AG04449 (cell line): ENCODE data around the gene KIF22.
"Not testable (repeated sequence)": the region's sequence is repeated elsewhere in the genome, so short reads cannot be mapped to it uniquely, and the experiment has no call there.

Source experiments
- CTCF ChIA-PET: fragments of 350-600 bp; formaldehyde crosslinking; extraction: SDS; loops from one replicate; lab custom pipeline; 2021; ENCODE audit warnings: antibody characterized with exemption; lab: Yijun Ruan, JAX
- POLR2A ChIA-PET: fragments of 400-600, 350-600 bp; formaldehyde crosslinking; extraction: SDS; loops from one replicate; lab custom pipeline; 2020; ENCODE audit warnings: antibody characterized with exemption, inconsistent platforms; lab: Yijun Ruan, JAX
- DNase-seq: peaks from one replicate; pipeline ENCODE4 v3.0.0-alpha.2; 2010; ENCODE audit warnings: low read depth, low spot score
- H3K4me3 ChIP-seq: 2 replicates; pipeline ENCODE4 v1.5.1; 2011; ENCODE audit warnings: low read depth, mild to moderate bottlenecking, control low read depth, low read length
- TF ChIP-seq, protein P1 (sequence below): IDR thresholded peaks from one replicate; pipeline ENCODE4 v1.5.1; 2011; ENCODE audit warnings: mild to moderate bottlenecking, moderate library complexity, low read length, control low read depth, inconsistent platforms; ENCODE audit not compliant: insufficient read depth; ENCODE audit errors: missing control alignments

The KIF22 gene

DNA sequence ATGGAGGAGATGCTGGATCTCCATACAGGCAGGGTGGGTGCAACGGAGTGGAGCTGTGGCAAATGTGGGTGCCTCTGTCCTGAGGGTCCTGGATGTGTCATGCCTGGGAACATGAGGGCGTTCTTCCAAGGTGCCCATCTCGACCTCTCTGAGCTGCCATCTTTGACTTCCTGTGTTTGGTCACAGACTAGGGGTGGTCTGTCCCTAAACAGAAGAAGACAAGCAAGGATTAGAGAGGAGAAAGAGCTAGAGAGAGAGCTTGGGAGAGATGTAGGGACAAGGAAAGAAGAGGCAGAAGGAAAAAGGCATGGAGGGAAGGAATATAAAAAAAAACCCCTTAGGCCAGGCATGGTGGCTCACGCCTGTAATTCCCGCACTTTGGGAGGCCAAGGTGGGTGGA lies 15.8 kb upstream of the KIF22 start:
- DNase-seq: no peak
- TF ChIP-seq, protein P1, sequence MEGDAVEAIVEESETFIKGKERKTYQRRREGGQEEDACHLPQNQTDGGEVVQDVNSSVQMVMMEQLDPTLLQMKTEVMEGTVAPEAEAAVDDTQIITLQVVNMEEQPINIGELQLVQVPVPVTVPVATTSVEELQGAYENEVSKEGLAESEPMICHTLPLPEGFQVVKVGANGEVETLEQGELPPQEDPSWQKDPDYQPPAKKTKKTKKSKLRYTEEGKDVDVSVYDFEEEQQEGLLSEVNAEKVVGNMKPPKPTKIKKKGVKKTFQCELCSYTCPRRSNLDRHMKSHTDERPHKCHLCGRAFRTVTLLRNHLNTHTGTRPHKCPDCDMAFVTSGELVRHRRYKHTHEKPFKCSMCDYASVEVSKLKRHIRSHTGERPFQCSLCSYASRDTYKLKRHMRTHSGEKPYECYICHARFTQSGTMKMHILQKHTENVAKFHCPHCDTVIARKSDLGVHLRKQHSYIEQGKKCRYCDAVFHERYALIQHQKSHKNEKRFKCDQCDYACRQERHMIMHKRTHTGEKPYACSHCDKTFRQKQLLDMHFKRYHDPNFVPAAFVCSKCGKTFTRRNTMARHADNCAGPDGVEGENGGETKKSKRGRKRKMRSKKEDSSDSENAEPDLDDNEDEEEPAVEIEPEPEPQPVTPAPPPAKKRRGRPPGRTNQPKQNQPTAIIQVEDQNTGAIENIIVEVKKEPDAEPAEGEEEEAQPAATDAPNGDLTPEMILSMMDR: no peak
- no peak overlapping the region for H3K4me3 ChIP-seq
- ChIA-PET POLR2A (no interaction called here), CTCF (interaction anchor here (3.1 to 3.4 kb wide), 2 partner anchors 10 to 15 kb away, joined by 14 to 22 read pairs; partner anchors contain the start of gene KIF22)

DNA sequence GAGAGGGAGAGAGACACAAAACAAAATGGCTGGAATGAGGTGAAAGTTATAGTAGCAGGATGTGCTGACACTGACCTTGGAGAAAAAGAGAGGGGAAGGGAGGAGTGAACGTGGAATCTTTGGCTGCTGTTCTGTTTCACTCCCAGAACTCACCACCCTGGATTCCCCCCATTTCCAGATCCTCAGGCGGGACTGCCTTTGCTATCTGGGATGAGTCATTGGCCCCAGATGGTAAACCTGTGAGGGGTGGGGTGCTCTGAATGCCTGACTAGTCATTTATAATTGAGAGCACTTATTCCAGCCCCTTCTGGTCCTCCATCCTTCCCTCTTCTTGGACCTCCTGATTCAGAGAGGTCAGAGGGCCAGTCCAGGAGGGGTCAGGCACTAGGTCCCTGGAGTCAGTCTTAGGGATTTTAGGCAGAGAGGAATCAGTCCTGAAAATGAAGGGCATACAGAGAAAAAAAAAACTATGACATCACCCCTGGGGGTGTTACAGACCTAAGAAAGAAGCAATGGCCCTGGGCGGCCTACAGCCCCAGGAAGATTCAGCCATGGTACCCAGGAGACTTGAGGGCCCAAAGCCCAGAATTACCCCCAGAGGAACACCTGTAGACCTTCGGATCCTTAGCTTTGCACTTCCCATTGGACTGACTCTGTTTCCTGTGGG lies 14.7 kb upstream of the KIF22 start:
- ChIA-PET POLR2A (no interaction called here), CTCF (interaction anchor here (1.0 to 4.8 kb wide), 2 partner anchors 9 to 14 kb away, joined by 4 to 23 read pairs; partner anchors contain the start of gene KIF22)
- TF ChIP-seq, protein P1: no peak
- no peak for DNase-seq
- H3K4me3 ChIP-seq: no peak overlapping the region

DNA sequence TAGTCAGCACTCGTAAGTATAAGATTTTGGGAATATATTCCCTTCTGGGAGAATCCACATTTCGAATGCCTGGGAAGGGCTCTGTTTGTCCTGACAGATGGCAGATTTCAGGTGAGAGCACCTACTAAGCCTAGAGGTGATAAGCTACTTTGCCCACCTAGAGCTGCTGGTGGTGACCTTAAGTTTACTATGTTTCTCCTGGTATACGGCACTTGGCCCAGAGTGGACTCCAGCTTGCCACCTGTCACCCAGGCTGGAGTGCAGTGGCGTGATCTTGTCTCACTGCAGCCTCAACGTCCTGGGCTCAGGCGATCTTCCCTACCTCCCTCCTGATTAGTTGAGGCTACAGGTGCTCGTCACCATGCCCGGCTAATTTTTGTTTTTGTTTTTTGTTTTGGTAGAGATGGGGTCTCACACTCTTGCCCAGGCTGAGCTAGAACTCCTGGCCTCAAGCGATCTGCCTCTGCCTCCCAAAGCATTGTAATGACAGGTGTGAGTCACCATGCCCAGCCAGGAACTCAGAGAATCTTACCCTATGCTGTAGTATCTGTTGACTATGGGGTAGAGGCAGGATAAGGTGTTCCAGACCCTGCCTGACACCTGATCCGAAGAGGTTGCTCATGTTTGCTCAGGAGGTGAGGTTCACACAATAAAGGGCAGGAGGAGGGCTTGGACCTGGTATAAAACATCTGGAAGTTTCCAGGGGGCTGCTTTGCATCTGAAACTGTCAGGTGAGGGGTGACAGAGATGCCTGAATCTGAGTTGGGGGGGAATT lies 12.8 kb upstream of the KIF22 start, which contains the start of gene ZG16:
TSS of gene ZG16 (plus strand) at position 681 of the 775 bp plus-strand sequence. CDS start 1,011 bp downstream, outside the sequence.
- DNase-seq: no peak
- CTCF ChIA-PET: interaction anchor here (1.3 to 4.8 kb wide), 2 partner anchors 12 to 17 kb away, joined by 3 to 23 read pairs; partner anchors contain the start of gene KIF22
- H3K4me3 ChIP-seq: no peak within 1 kb of the TSS
- TF ChIP-seq, protein P1: no peak
- POLR2A ChIA-PET: no interaction called here

DNA sequence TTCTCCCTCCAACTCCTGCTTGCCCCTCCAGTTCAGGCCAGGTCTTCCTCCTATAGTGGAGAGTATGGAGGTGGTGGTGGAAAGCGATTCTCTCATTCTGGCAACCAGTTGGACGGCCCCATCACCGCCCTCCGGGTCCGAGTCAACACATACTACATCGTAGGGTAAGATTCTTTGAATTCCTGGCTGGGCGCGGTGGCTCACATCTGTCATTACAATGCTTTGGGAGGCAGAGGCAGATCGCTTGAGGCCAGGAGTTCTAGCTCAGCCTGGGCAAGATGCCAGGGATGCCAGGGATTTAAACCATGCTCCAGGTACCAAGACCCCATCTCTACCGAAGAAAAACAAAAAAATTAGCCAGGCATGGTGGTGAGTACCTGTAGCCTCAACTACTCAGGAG lies 11.1 kb upstream of the KIF22 start:
- no peak overlapping the region for H3K4me3 ChIP-seq
- ChIA-PET POLR2A (no interaction called here), CTCF (interaction anchor here (1.3 to 4.8 kb wide), 2 partner anchors 10 to 15 kb away, joined by 3 to 23 read pairs; partner anchors contain the start of gene KIF22)
- no peak for DNase-seq
- TF ChIP-seq, protein P1: no peak

DNA sequence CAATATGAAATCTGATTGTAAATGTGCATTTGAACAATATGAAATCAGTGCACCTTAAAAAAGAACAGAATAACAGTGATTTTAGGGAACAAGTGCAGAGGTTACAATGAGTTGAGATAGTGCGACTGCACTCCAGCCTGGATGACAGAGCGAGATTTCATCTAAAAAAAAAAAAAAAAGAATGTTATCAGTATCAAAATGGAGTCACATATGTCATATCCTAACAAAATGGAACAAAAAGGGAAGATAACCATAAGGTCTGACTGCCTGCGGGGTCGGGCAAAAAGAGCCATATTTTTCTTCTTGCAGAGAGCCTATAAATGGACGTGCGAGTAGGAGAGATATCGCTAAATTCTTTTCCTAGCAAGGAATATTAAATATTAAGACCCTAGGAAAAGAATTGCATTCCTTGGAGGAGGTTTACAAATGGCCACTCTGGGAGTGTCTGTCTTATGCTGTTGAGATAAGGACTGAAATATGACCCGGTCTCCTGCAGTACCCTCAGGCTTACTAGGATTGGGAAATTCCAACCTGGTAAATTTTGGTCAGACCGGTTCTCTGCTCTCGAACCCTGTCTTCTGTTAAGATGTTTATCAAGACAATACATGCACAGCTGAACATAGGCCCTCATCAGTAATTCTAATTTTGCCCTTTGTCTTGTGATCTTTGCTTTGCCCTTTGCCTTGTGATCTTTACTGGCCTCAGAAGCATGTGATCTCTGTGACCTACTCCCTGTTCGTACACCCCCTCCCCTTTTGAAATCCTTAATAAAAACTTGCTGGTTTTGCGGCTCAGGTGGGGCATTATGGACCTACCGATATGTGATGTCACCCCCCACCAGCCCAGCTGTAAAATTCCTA lies 7.2 kb upstream of the KIF22 start:
- H3K4me3 ChIP-seq, POLR2A ChIA-PET, DNase-seq: not testable (repeated sequence)
- CTCF ChIA-PET: interaction anchor here (1.1 to 3.9 kb wide), 5 partner anchors 13 to 65 kb away, joined by 3 to 28 read pairs (median 5); no protein-coding TSS in a partner anchor

DNA sequence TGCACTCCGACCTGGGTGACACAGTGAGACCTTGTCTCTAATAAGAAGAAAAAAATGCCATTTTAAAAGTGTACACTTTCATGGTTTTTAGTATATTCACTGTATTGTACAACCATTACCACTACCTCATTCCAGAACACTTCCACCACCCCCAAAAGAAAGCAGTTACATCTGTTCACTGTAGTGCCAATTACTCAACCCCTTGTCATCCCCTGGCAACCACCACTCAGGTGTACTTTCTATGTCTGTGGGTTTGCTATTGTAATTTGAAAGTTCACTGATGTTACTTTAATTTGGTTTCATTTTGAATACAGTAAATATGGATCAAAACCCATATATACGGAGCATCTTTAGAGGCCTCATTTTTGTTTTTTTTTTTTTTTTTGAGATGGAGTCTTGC lies 6.4 kb upstream of the KIF22 start:
- ChIA-PET CTCF (interaction anchor here (0.8 to 3.9 kb wide), 20 partner anchors 8 to 251 kb away, joined by 3 to 28 read pairs (median 4); partner anchors contain the start of gene C16orf54), POLR2A (no interaction called here)
- no peak for DNase-seq
- TF ChIP-seq, protein P1: no peak
- no peak overlapping the region for H3K4me3 ChIP-seq
